Trophoblast cell (in vitro differentiated cells and primary cell): ENCODE data around the gene DYNLT4.

Source experiments
- DNase-seq, 2 donors: peaks; one replicate each; pipeline ENCODE4 v3.0.0-alpha.2; 2016
- H2AFZ ChIP-seq: 2 replicates; pipeline ENCODE4 v1.6.1; 2013; ENCODE audit warnings: low read length, moderate library complexity, mild to moderate bottlenecking; ENCODE audit not compliant: insufficient read depth, poor library complexity
- H2AK5ac ChIP-seq: 2 replicates; pipeline ENCODE4 v1.6.1; 2013; ENCODE audit warnings: mild to moderate bottlenecking, low read length
- H2BK120ac ChIP-seq: 2 replicates; pipeline ENCODE4 v1.6.1; 2013; ENCODE audit warnings: low read length, mild to moderate bottlenecking, moderate library complexity; ENCODE audit not compliant: insufficient read depth, poor library complexity
- H2BK12ac ChIP-seq: 2 replicates; pipeline ENCODE4 v1.6.1; 2013; ENCODE audit warnings: mild to moderate bottlenecking, low read length, moderate library complexity
- H2BK5ac ChIP-seq: 2 replicates; pipeline ENCODE4 v1.6.1; 2013; ENCODE audit warnings: low read length, low read depth, moderate library complexity, mild to moderate bottlenecking; ENCODE audit not compliant: poor library complexity
- H3K14ac ChIP-seq: 2 replicates; pipeline ENCODE4 v1.6.1; 2013; ENCODE audit warnings: mild to moderate bottlenecking, low read length
- H3K18ac ChIP-seq: 2 replicates; pipeline ENCODE4 v1.6.1; 2013; ENCODE audit warnings: mild to moderate bottlenecking, low read length
- H3K23ac ChIP-seq: 2 replicates; pipeline ENCODE4 v1.6.1; 2013; ENCODE audit warnings: low read length
- H3K27ac ChIP-seq: 2 replicates; pipeline ENCODE4 v1.5.1; 2013; ENCODE audit warnings: low read depth, mild to moderate bottlenecking, inconsistent platforms, low read length, moderate library complexity
- H3K27me3 ChIP-seq: 2 replicates; pipeline ENCODE4 v1.6.1; 2013; ENCODE audit warnings: inconsistent platforms, mild to moderate bottlenecking, low read length, moderate library complexity; ENCODE audit not compliant: insufficient read depth
- H3K36me3 ChIP-seq, 2 experiments: 1 replicate in 1 of 2; 2 replicates in 1 of 2; pipeline ENCODE4 v1.6.1; 2013; ENCODE audit warnings: low read length in 2 of 2, mild to moderate bottlenecking in 2 of 2, moderate library complexity in 1 of 2; ENCODE audit not compliant: insufficient read depth in 2 of 2, control insufficient read depth in 1 of 2
- H3K4ac ChIP-seq: 2 replicates; pipeline ENCODE4 v1.6.1; 2013; ENCODE audit warnings: low read depth, mild to moderate bottlenecking, low read length, moderate library complexity
- H3K4me1 ChIP-seq, 2 experiments: 1 replicate in 1 of 2; 2 replicates in 1 of 2; pipeline ENCODE4 v1.6.1; 2013; ENCODE audit warnings: low read length in 2 of 2, mild to moderate bottlenecking in 2 of 2, moderate library complexity in 1 of 2; ENCODE audit not compliant: insufficient read depth in 2 of 2, control insufficient read depth in 1 of 2
- H3K4me2 ChIP-seq: 2 replicates; pipeline ENCODE4 v1.6.1; 2013; ENCODE audit warnings: inconsistent platforms, mild to moderate bottlenecking, low read length, moderate library complexity
- H3K4me3 ChIP-seq: 2 replicates; pipeline ENCODE4 v1.5.1; 2013; ENCODE audit warnings: mild to moderate bottlenecking, low read depth, low read length, inconsistent platforms
- H3K79me1 ChIP-seq: one replicate; pipeline ENCODE4 v1.6.1; 2013; ENCODE audit warnings: low read length
- H3K79me2 ChIP-seq: 2 replicates; pipeline ENCODE4 v1.6.1; 2013; ENCODE audit warnings: low read length, mild to moderate bottlenecking; ENCODE audit not compliant: control insufficient read depth, insufficient read depth, poor library complexity
- H3K9ac ChIP-seq: 2 replicates; pipeline ENCODE4 v1.6.1; 2013; ENCODE audit warnings: mild to moderate bottlenecking, low read length
- H3K9me3 ChIP-seq: 2 replicates; pipeline ENCODE4 v1.6.1; 2013; ENCODE audit warnings: low read depth, mild to moderate bottlenecking, control low read depth, inconsistent platforms, low read length; ENCODE audit not compliant: insufficient read depth
- H4K12ac ChIP-seq: 2 replicates; pipeline ENCODE4 v1.6.1; 2013; ENCODE audit warnings: low read depth, mild to moderate bottlenecking, low read length, moderate library complexity
- H4K8ac ChIP-seq: 2 replicates; pipeline ENCODE4 v1.6.1; 2013; ENCODE audit warnings: low read depth, mild to moderate bottlenecking, low read length, moderate library complexity
- H4K91ac ChIP-seq: one replicate; pipeline ENCODE4 v1.6.1; 2013; ENCODE audit warnings: low read depth, mild to moderate bottlenecking, low read length, moderate library complexity
- WGBS: extraction: QIAGEN DNeasy Blood & Tissue Kit; methylation state at CpG from one replicate; pipeline ENCODE4 v1.1.7; 2013; ENCODE audit warnings: missing lambda C conversion rate; ENCODE audit not compliant: insufficient read length, insufficient coverage; ENCODE audit errors: extremely low coverage; 5-methylcytosine and 5-hydroxymethylcytosine counted together

The DYNLT4 gene

DNA sequence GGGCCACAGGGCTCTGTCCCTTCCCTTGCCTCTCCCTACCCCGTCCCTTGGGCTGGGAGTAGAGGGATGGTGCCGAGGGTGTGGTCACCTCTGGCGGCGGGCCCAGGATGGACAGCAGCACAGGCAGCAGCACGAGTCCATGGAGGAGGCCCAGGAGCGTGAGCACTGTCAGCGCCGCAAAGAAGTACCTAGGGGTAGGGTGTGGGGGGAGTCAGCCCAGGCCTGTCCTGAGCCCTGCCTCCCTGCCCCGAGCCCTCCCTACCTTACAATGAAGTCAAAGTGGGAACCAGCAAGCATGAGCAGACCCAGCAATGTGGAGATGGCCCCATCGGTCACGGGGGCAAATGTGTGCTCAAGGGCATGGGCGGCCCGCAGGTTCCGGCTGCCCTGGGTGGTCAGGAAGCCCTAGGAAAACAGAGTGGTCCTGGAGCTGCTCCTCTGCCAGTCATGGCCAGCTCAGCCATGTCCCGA is 15.9 kb upstream of the DYNLT4 start:
- H3K9ac ChIP-seq: no peak overlapping the region
- H3K4ac ChIP-seq: no peak overlapping the region
- H3K9me3 ChIP-seq: no peaks in the 10 kb centered on the region
- no peak overlapping the region for H3K4me3 ChIP-seq
- no peaks in the 10 kb centered on the region for H3K36me3 ChIP-seq
- H2BK12ac ChIP-seq: no peak overlapping the region
- no peak overlapping the region for H3K23ac ChIP-seq
- H2BK120ac ChIP-seq: no peak overlapping the region
- no peak overlapping the region for H2AK5ac ChIP-seq
- H3K4me2 ChIP-seq: no peak overlapping the region
- no peaks in the 10 kb centered on the region for H3K27me3 ChIP-seq
- no peak overlapping the region for H2BK5ac ChIP-seq
- H3K79me1 ChIP-seq: peaks cover 7% of the 10 kb centered on the region
- H3K27ac ChIP-seq: no peak overlapping the region
- H4K91ac ChIP-seq: no peak overlapping the region
- H4K8ac ChIP-seq: no peak overlapping the region
- H2AFZ ChIP-seq: no peak overlapping the region
- DNase-seq: no peak
- peaks cover 4 to 8% of the 10 kb centered on the region in 2 experiments for H3K4me1 ChIP-seq
- no CpG with 5 or more reads among the region's 15 CpGs for WGBS
- no peak overlapping the region for H4K12ac ChIP-seq
- H3K14ac ChIP-seq: no peak overlapping the region
- H3K79me2 ChIP-seq: peaks cover 6% of the 10 kb centered on the region
- no peak overlapping the region for H3K18ac ChIP-seq

DNA sequence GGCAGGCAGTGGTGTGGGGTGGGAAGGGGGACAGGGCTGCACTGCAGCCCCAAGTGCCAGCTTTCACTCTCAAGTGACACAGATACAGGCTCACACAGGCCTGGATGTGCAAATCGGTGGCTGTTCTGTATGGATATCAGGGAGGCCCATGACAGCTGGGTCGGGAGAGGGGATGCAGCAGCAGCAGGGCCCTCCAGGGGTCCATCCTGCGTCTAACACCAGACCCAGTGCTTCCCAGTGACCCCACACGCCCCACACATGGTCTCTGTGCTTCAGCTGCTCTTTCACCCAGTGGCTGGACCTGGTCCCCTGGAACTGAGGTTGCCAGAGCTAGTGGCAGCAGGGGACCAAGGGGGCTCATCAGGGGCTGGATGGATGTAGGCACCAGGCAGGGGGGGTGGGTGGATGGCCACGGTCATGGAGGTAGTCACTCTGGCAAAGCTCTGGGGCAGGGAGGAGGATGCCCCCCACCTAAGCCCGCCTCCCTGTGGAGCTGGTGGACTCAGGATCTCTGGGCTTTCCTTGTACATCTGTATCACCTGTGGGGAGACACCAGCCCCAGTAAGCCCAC is 15.1 kb upstream of the DYNLT4 start:
- Histone ChIP-seq H2BK12ac (no peak overlapping the region), H4K12ac (no peak overlapping the region), H3K27me3 (no peaks in the 10 kb centered on the region), H3K18ac (no peak overlapping the region), H2BK5ac (no peak overlapping the region), H3K9ac (no peak overlapping the region), H3K4ac (no peak overlapping the region), H3K79me1 (peaks cover 7% of the 10 kb centered on the region), H2AK5ac (peak overlapping the region; percentile 66), H4K91ac (no peak overlapping the region), H3K9me3 (no peaks in the 10 kb centered on the region), H3K27ac (no peak overlapping the region), H3K4me1 (peaks cover 4 to 8% of the 10 kb centered on the region in 2 experiments), H3K36me3 (no peaks in the 10 kb centered on the region), H3K14ac (no peak overlapping the region), H2BK120ac (no peak overlapping the region), H2AFZ (no peak overlapping the region), H3K79me2 (peaks cover 6% of the 10 kb centered on the region), H3K4me3 (no peak overlapping the region), H3K4me2 (no peak overlapping the region), H3K23ac (no peak overlapping the region), H4K8ac (no peak overlapping the region)
- DNase-seq: no peak
- WGBS: no CpG with 5 or more reads among the region's 6 CpGs

DNA sequence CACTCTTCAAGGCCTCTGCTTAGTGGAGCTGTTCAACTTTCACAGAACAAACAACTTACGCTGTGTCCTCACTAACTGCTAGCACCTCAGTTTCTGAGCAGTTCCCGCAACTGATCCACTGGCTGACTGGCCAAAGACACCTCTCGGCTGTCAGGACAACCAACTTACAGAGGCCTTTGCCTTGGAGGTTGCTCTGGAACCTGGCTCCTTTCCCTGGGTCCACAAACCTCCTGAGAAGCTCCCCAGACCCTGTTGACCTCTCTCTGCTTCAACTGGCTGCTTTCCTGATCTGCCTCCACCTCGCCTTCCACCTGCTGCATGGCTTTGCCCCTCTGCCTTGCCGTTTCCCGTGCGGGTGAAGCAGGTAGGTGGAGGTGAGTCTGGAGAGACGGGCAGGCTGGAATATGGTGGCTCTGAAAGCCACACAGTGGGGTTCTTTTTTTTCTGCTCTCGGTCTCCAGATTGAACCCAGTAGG is 14.1 kb upstream of the DYNLT4 start:
- Histone ChIP-seq H3K36me3 (no peaks in the 10 kb centered on the region), H3K4me2 (no peak overlapping the region), H3K4me3 (no peak overlapping the region), H2BK120ac (peak overlapping the region; percentile 55), H3K27ac (no peak overlapping the region), H3K79me1 (peaks cover 7% of the 10 kb centered on the region), H3K4me1 (peaks cover 4 to 6% of the 10 kb centered on the region in 2 experiments), H3K79me2 (peaks cover 6% of the 10 kb centered on the region), H4K12ac (no peak overlapping the region), H3K23ac (no peak overlapping the region), H2AK5ac (no peak overlapping the region), H3K9me3 (no peaks in the 10 kb centered on the region), H4K91ac (no peak overlapping the region), H2AFZ (no peak overlapping the region), H3K18ac (no peak overlapping the region), H2BK5ac (no peak overlapping the region), H4K8ac (no peak overlapping the region), H3K4ac (no peak overlapping the region), H3K9ac (no peak overlapping the region), H3K27me3 (no peaks in the 10 kb centered on the region), H2BK12ac (peak overlapping the region; percentile 27), H3K14ac (no peak overlapping the region)
- WGBS: no CpG with 5 or more reads among the region's 9 CpGs
- no peak for DNase-seq

DNA sequence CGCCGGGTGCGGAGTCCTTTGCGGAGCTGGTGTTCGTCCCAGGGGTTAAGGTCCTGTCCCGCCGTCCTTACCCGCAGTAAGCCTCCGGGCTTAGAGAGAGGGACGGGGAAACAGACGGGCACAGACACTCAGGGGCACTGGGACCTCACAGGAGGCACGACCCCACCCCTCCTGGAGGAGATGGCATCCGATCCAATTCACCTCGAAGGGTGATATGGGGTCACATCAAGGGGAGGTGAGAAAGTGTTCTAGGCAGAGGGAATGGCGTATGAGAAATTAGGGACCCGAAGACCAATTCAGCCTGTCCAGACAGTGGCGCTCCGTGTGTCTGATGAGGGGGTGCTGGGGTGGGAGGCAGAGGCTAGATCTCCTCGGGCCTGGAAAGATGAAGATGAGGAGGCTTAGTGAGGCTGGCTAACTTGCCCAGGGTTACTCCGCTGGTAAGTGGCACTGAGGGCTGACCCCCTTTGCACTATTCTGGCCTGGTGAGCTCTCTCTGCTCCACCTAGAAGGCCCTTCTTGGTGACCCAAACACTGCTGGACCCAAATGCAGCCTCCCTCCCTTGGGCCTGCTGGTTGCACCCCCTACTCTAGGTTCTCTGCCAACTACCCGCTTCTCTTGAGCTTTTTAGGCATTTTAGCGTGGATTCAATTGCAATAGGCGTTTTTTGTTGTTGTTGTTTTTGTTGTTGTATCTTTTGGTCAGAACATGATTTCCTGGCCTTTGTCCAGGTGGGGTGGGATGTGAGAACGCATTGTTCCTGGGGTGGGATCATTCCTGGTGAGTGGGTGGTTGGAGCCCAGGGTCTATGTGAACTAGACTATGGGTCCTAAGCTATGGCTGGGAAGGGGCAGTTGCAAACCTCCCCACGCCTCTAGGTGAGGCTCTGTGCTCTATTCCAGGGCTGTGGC is 13.4 kb upstream of the DYNLT4 start:
- Histone ChIP-seq H4K12ac (peak overlapping the region; percentile 93), H2BK120ac (peak overlapping the region; percentile 100), H4K8ac (peak overlapping the region; percentile 83), H2AK5ac (peak overlapping the region; percentile 83), H3K36me3 (peaks cover 0 to 2% of the 10 kb centered on the region in 2 experiments), H3K4me1 (peaks cover 3 to 4% of the 10 kb centered on the region in 2 experiments), H4K91ac (peak overlapping the region; percentile 100), H2AFZ (peak overlapping the region; percentile 94), H3K14ac (peak overlapping the region; percentile 100), H3K4ac (peak overlapping the region; percentile 99), H3K4me3 (peak overlapping the region; percentile 70), H3K23ac (no peak overlapping the region), H3K9me3 (no peaks in the 10 kb centered on the region), H3K27me3 (no peaks in the 10 kb centered on the region), H2BK5ac (peak overlapping the region; percentile 100), H3K18ac (peak overlapping the region; percentile 98), H3K4me2 (peak overlapping the region; percentile 66), H3K27ac (peak overlapping the region; percentile 93), H2BK12ac (peak overlapping the region; percentile 39), H3K79me1 (peaks cover 7% of the 10 kb centered on the region), H3K9ac (peak overlapping the region; percentile 69), H3K79me2 (peaks cover 6% of the 10 kb centered on the region)
- DNase-seq: no peak
- no CpG with 5 or more reads among the region's 25 CpGs for WGBS
